B cell (primary cell): ENCODE data around the gene GUCA2B. TPM values are rescaled to one million over a fixed set of nuclear protein-coding genes. Genes with fewer than 3 reads are reported as not detected.

Source experiments
- ATAC-seq: fragments of 200-7000 bp; cut with Tn5 transposase; one replicate; pipeline ENCODE4 v1.10.0; 2021; ENCODE audit warnings: low read depth, mild to moderate bottlenecking, moderate number of reproducible peaks, moderate library complexity
- CTCF ChIA-PET: fragments of 350-600 bp; sonication (Branson Sonifier 250); formaldehyde crosslinking; loops from one replicate; lab custom pipeline; 2021; ENCODE audit warnings: antibody characterized with exemption, inconsistent platforms; lab: Charles Lee
- POLR2A ChIA-PET: fragments of 350-600 bp; sonication (Branson Sonifier 250); formaldehyde crosslinking; loops from one replicate; lab custom pipeline; 2021; ENCODE audit warnings: antibody characterized with exemption; lab: Charles Lee
- DNase-seq: peaks from one replicate; pipeline ENCODE4 v3.0.0; 2013
- H2AFZ ChIP-seq: 2 replicates; pipeline ENCODE4 v1.6.1; 2012; ENCODE audit warnings: mild to moderate bottlenecking, low read depth, low read length; ENCODE audit not compliant: insufficient read depth, poor library complexity, severe bottlenecking
- H3K27ac ChIP-seq, 2 donors: 1 replicate in 1 of 2; 2 replicates in 1 of 2; pipeline ENCODE4 v1.5.1; 2012 to 2013; ENCODE audit warnings: low read length in 2 of 2, mild to moderate bottlenecking in 2 of 2, moderate library complexity in 1 of 2
- H3K27me3 ChIP-seq, 4 experiments: fragments of 200-600 bp in 1 of 4; sonication (generic) in 1 of 4; replicated peaks in 1 of 4; 1 replicate in 2 of 4; 2 replicates in 2 of 4; pipeline versions ENCODE4 v1.6.1 to v1.7.0; 2013 to 2016; ENCODE audit warnings: low read length in 3 of 4, mild to moderate bottlenecking in 2 of 4, mixed read lengths in 1 of 4, moderate library complexity in 1 of 4; ENCODE audit not compliant: insufficient read depth in 4 of 4, control insufficient read depth in 3 of 4; ENCODE audit errors: control extremely low read depth in 1 of 4
- H3K36me3 ChIP-seq, 2 experiments: replicated peaks in 1 of 2; 1 replicate in 1 of 2; 2 replicates in 1 of 2; pipeline versions ENCODE4 v1.6.1 to v1.7.1; 2013; ENCODE audit warnings: low read length in 1 of 2; ENCODE audit not compliant: insufficient read depth in 2 of 2, control insufficient read depth in 1 of 2; ENCODE audit errors: control extremely low read depth in 1 of 2, extremely low read depth in 1 of 2
- H3K4me1 ChIP-seq, 2 donors: fragments of 200-600 bp in 1 of 2; sonication (generic) in 1 of 2; 1 replicate in 1 of 2; 2 replicates in 1 of 2; pipeline versions ENCODE4 v1.5.1 to v1.6.1; 2013 to 2017; ENCODE audit warnings: low read length in 2 of 2; ENCODE audit not compliant: control insufficient read depth in 2 of 2, insufficient read depth in 2 of 2
- H3K4me2 ChIP-seq: replicated peaks from 2 replicates; pipeline ENCODE3; 2012; ENCODE audit warnings: mild to moderate bottlenecking, low read depth, low read length; ENCODE audit not compliant: poor library complexity, severe bottlenecking
- H3K4me3 ChIP-seq, 5 experiments: fragments of 200-600 bp in 1 of 5; sonication (generic) in 1 of 5; 1 replicate in 3 of 5; 2 replicates in 2 of 5; pipeline versions ENCODE4 v1.5.1 to v1.7.0; 2011 to 2016; ENCODE audit warnings: low read length in 4 of 5, mild to moderate bottlenecking in 4 of 5, low read depth in 2 of 5, control low read depth in 1 of 5, moderate library complexity in 1 of 5; ENCODE audit not compliant: insufficient read depth in 1 of 5; ENCODE audit errors: control extremely low read depth in 1 of 5, extremely low read depth in 1 of 5
- H3K79me2 ChIP-seq: fragments of 200-600 bp; sonication (generic); one replicate; pipeline ENCODE4 v1.6.0; 2016; ENCODE audit warnings: low read length; ENCODE audit not compliant: control insufficient read depth, insufficient read depth
- H3K9ac ChIP-seq: fragments of 200-600 bp; sonication (generic); 2 replicates; pipeline ENCODE4 v1.6.1; 2017; ENCODE audit warnings: mild to moderate bottlenecking, low read length, moderate library complexity
- H3K9me3 ChIP-seq, 3 donors: one replicate each; pipeline versions ENCODE4 v1.6.1 to v1.7.1; 2013; ENCODE audit warnings: low read length in 2 of 3; ENCODE audit not compliant: control insufficient read depth in 2 of 3, insufficient read depth in 1 of 3; ENCODE audit errors: control extremely low read depth in 1 of 3
- H4K20me1 ChIP-seq: 2 replicates; pipeline ENCODE4 v1.6.0; 2012; ENCODE audit warnings: mild to moderate bottlenecking, low read length; ENCODE audit not compliant: insufficient read depth, control insufficient read depth, poor library complexity, severe bottlenecking
- H3K27ac Mint-ChIP-seq: one replicate; pipeline ENCODE4 v1.8.0; 2021; ENCODE audit warnings: mixed read lengths
- H3K27me3 Mint-ChIP-seq: one replicate; pipeline ENCODE4 v1.8.0; 2021; ENCODE audit warnings: mixed read lengths
- H3K4me1 Mint-ChIP-seq: one replicate; pipeline ENCODE4 v1.8.0; 2021; ENCODE audit warnings: mixed read lengths
- H3K4me3 Mint-ChIP-seq: one replicate; pipeline ENCODE4 v1.8.0; 2021; ENCODE audit warnings: mixed read lengths
- H3K9me3 Mint-ChIP-seq: one replicate; pipeline ENCODE4 v1.8.0; 2022; ENCODE audit warnings: mixed read lengths; ENCODE audit not compliant: insufficient read depth
- CTCF ChIP-seq: fragments of 200-600 bp; IDR thresholded peaks from one replicate; pipeline ENCODE4 v1.8.0; 2022; ENCODE audit warnings: antibody characterized with exemption, mild to moderate bottlenecking
- EZH2 ChIP-seq: IDR thresholded peaks from 2 replicates; pipeline ENCODE4 v1.6.1; 2012; ENCODE audit warnings: borderline replicate concordance, low read depth, mild to moderate bottlenecking, moderate library complexity, low read length; ENCODE audit not compliant: insufficient read depth, poor library complexity, severe bottlenecking
- WGBS: methylation state at CpG from one replicate; pipeline ENCODE4 v1.1.5; 2013; ENCODE audit warnings: missing lambda C conversion rate; ENCODE audit not compliant: insufficient coverage; 5-methylcytosine and 5-hydroxymethylcytosine counted together
- intact Hi-C: fragments of 100-400 bp; cut with micrococcal nuclease; formaldehyde crosslinking; loops from one replicate; pipeline ENCODE4 v1.10.0; 2022
- polyA plus RNA-seq: library from polyadenylated mRNA; depleted of rRNA; stranded (reverse); fragments of >200 nt; gene quantifications from 2 replicates; pipeline ENCODE4 v1.2.3, GENCODE V29; 2012
- total RNA-seq, 2 donors: library from RNA; stranded (reverse); fragments of 120-200 nt in 1 of 2; gene quantifications; 1 replicate in 1 of 2; 2 replicates in 1 of 2; pipeline versions ENCODE4 v1.2.3 to v1.2.4, GENCODE V29; 2013 to 2022

GUCA2B gene
- total and polyA plus RNA-seq, 2 donors (not counting 1 experiment from before 2014, with no cell fraction given): not detected

- no peaks in the 10 kb centered on the region for H3K4me1 ChIP-seq
- H3K36me3 ChIP-seq: no peaks in the 10 kb centered on the region
- ChIA-PET POLR2A (no interaction called here), CTCF (no interaction called here)
- H3K4me1 Mint-ChIP-seq: no peaks in the 10 kb centered on the region
- H3K9ac ChIP-seq: no peak overlapping the region
- no peaks in the 10 kb centered on the region for H4K20me1 ChIP-seq
- H3K9me3 Mint-ChIP-seq: peaks cover 3% of the 10 kb centered on the region
- no peak overlapping the region for H2AFZ ChIP-seq
- H3K9me3 ChIP-seq: peaks cover 0 to 5% (median 0%) of the 10 kb centered on the region in 3 donors
- no peak for ATAC-seq
- no peak overlapping the region for H3K4me2 ChIP-seq
- intact Hi-C loops: no loop called here
- no peak overlapping the region for H3K27ac ChIP-seq
- peaks cover 0 to 3% (median 0%) of the 10 kb centered on the region in 4 experiments for H3K27me3 ChIP-seq
- DNase-seq: no peak
- no peak overlapping the region for H3K4me3 ChIP-seq
- no peak overlapping the region for H3K4me3 Mint-ChIP-seq
- H3K79me2 ChIP-seq: no peaks in the 10 kb centered on the region
- no peak for TF ChIP-seq EZH2
- no peak for TF ChIP-seq CTCF
- WGBS: no CpG with 5 or more reads among the region's 2 CpGs
- H3K27ac Mint-ChIP-seq: no peak overlapping the region
- peaks cover 12% of the 10 kb centered on the region for H3K27me3 Mint-ChIP-seq
Observed at GRCh38 chr1:42158189-42158588, 5.0 kb downstream of the GUCA2B start.

- Histone ChIP-seq H3K27me3 (peaks cover 0 to 7% (median 0%) of the 10 kb centered on the region in 4 experiments), H4K20me1 (no peaks in the 10 kb centered on the region), H3K9ac (no peak overlapping the region), H3K4me2 (no peak overlapping the region), H3K36me3 (no peaks in the 10 kb centered on the region), H3K79me2 (no peaks in the 10 kb centered on the region), H3K27ac (no peak overlapping the region), H3K4me3 (no peak overlapping the region), H3K9me3 (peaks cover 0 to 5% (median 0%) of the 10 kb centered on the region in 3 donors), H3K4me1 (no peaks in the 10 kb centered on the region), H2AFZ (no peak overlapping the region)
- Mint-ChIP-seq H3K4me1 (no peaks in the 10 kb centered on the region), H3K27ac (no peak overlapping the region), H3K27me3 (peaks cover 12% of the 10 kb centered on the region), H3K4me3 (no peak overlapping the region), H3K9me3 (peaks cover 3% of the 10 kb centered on the region)
- ChIA-PET POLR2A (no interaction called here), CTCF (interaction anchor here (1.1 to 4.6 kb wide), 2 partner anchors 10 to 12 kb away, joined by 3 to 17 read pairs; no protein-coding TSS in a partner anchor)
- intact Hi-C loops: no loop called here
- WGBS: 77% methylated on average over 4 of the region's 5 CpGs
- no peak for DNase-seq
- TF ChIP-seq EZH2: no peak
- TF ChIP-seq CTCF: no peak
- no peak for ATAC-seq
Observed at GRCh38 chr1:42162181-42162580, 9.0 kb downstream of the GUCA2B start.
